Measurements from ENCODE around the gene TPPP. TPM values are rescaled to one million over a fixed set of nuclear protein-coding genes. Genes with fewer than 3 reads are reported as not detected.
A peak's percentile ranks its signal among the peaks of the same experiment; 100 is the strongest.

Gene TPPP
- total and polyA plus RNA-seq, 7 donors, result 0.60 to 15.5 (median 7.1) TPM

- Histone ChIP-seq H3K36me3 (peaks cover 0 to 30% (median 7%) of the 10 kb centered on the region in 4 donors), H3K9me3 (no peaks in the 10 kb centered on the region), H3K4me3 (no peak overlapping the region), H3K27me3 (no peaks in the 10 kb centered on the region), H3K27ac (no peak overlapping the region), H3K4me1 (no peaks in the 10 kb centered on the region)
- intact Hi-C loops (cut with DNase I), result no loop called here
- DNase-seq, result no peak
- no peak for TF ChIP-seq POLR2AphosphoS5 (IDR thresholded peaks at IDR 0.05)
- TF ChIP-seq CTCF (IDR thresholded peaks at IDR 0.05), result no peak
- TF ChIP-seq POLR2A (IDR thresholded peaks at IDR 0.05), result no peak
- no peak for TF ChIP-seq EP300 (IDR thresholded peaks at IDR 0.05)
- WGBS, 2 donors, result 96 to 97% methylated on average over 13 of the region's 13 CpGs
These were observed 69.6 kb downstream of the TPPP start for GRCh38 chr5:623531-623930.

- no peaks in the 10 kb centered on the region for H3K27me3 ChIP-seq
- H3K36me3 ChIP-seq, result peaks cover 0 to 30% (median 7%) of the 10 kb centered on the region in 4 donors
- H3K4me3 ChIP-seq, result no peak overlapping the region
- H3K27ac ChIP-seq, result no peak overlapping the region
- intact Hi-C loops (cut with DNase I), result no loop called here
- 95 to 97% methylated on average over 31 of the region's 31 CpGs for WGBS, 2 donors
- H3K9me3 ChIP-seq, result no peaks in the 10 kb centered on the region
- DNase-seq, result peak; percentile 57
- no peak for TF ChIP-seq CTCF (IDR thresholded peaks at IDR 0.05)
- TF ChIP-seq POLR2A (IDR thresholded peaks at IDR 0.05), result no peak
- TF ChIP-seq EP300 (IDR thresholded peaks at IDR 0.05), result no peak
- TF ChIP-seq POLR2AphosphoS5 (IDR thresholded peaks at IDR 0.05), result no peak
- H3K4me1 ChIP-seq, result no peaks in the 10 kb centered on the region
These were observed 70.1 kb downstream of the TPPP start for GRCh38 chr5:622946-623522.

GRCh38 chr5:622359-622758, 70.8 kb downstream of the TPPP start:
- no peaks in the 10 kb centered on the region for H3K9me3 ChIP-seq
- intact Hi-C loops (cut with DNase I), result no loop called here
- no peak for TF ChIP-seq EP300 (IDR thresholded peaks at IDR 0.05)
- no peak for TF ChIP-seq POLR2A (IDR thresholded peaks at IDR 0.05)
- TF ChIP-seq CTCF (IDR thresholded peaks at IDR 0.05), result no peak
- no peak for TF ChIP-seq POLR2AphosphoS5 (IDR thresholded peaks at IDR 0.05)
- H3K27ac ChIP-seq, result no peak overlapping the region
- DNase-seq, result peak; percentile 35
- H3K4me3 ChIP-seq, result no peak overlapping the region
- WGBS, 2 donors, result 96 to 97% methylated on average over 9 of the region's 9 CpGs
- H3K27me3 ChIP-seq, result no peaks in the 10 kb centered on the region
- peaks cover 0 to 30% (median 7%) of the 10 kb centered on the region in 4 donors for H3K36me3 ChIP-seq
- H3K4me1 ChIP-seq, result no peaks in the 10 kb centered on the region

GRCh38 chr5:621341-621761, 71.8 kb downstream of the TPPP start:
- intact Hi-C loops (cut with DNase I), result no loop called here
- Histone ChIP-seq H3K36me3 (peaks cover 0 to 30% (median 7%) of the 10 kb centered on the region in 4 donors), H3K4me1 (no peaks in the 10 kb centered on the region), H3K9me3 (no peaks in the 10 kb centered on the region), H3K27me3 (no peaks in the 10 kb centered on the region), H3K27ac (no peak overlapping the region), H3K4me3 (no peak overlapping the region)
- WGBS, 2 donors, result 96 to 97% methylated on average over 16 of the region's 16 CpGs
- no peak for TF ChIP-seq POLR2A (IDR thresholded peaks at IDR 0.05)
- TF ChIP-seq POLR2AphosphoS5 (IDR thresholded peaks at IDR 0.05), result no peak
- TF ChIP-seq EP300 (IDR thresholded peaks at IDR 0.05), result no peak
- no peak for TF ChIP-seq CTCF (IDR thresholded peaks at IDR 0.05)
- peak; percentile 46 for DNase-seq
